K562 (cell line): Measurements from ENCODE around the gene MXI1. TPM values are rescaled to one million over a fixed set of nuclear protein-coding genes. Genes with fewer than 3 reads are reported as not detected.

Experiments used
- ADNP ChIP-seq: fragments of 200-800 bp; sonication (Bioruptor generic); IDR thresholded peaks from 2 replicates; pipeline ENCODE4 v1.6.1; 2016; ENCODE audit warnings: missing genetic modification characterization, missing compliant biosample characterization
- ELF2 ChIP-seq: fragments of 250-450 bp; sonication (Bioruptor Pico); IDR thresholded peaks from 2 replicates; pipeline ENCODE4 v1.5.0; 2021; ENCODE audit warnings: mild to moderate bottlenecking
- EP300 ChIP-seq: IDR thresholded peaks from 2 replicates; pipeline ENCODE4 v1.6.1; 2012; ENCODE audit warnings: low read length, improper control_type of control experiment
- ETS2 ChIP-seq: IDR thresholded peaks from 2 replicates; pipeline ENCODE4 v1.6.1; 2016; ENCODE audit warnings: borderline replicate concordance, missing genetic modification characterization, mild to moderate bottlenecking, moderate library complexity, missing compliant biosample characterization; ENCODE audit not compliant: poor library complexity, severe bottlenecking
- ETV1 ChIP-seq: fragments of 450-650 bp; conservative IDR thresholded peaks from 2 replicates; pipeline ENCODE4 v1.6.1; 2016; ENCODE audit warnings: missing genetic modification characterization, control low read depth, low read depth, missing compliant biosample characterization
- NR4A1 ChIP-seq, 2 experiments: fragments of 250-450 bp in 1 of 2; fragments of 450-650 bp in 1 of 2; sonication (Bioruptor Pico) in 1 of 2; IDR thresholded peaks; 2 replicates each; pipeline versions ENCODE4 v1.4.0 to v1.6.1; 2016 to 2020; ENCODE audit warnings: mild to moderate bottlenecking in 2 of 2, missing compliant biosample characterization in 1 of 2, missing genetic modification characterization in 1 of 2, moderate library complexity in 1 of 2
- PHB ChIP-seq: fragments of 250-450 bp; sonication (Bioruptor Pico); IDR thresholded peaks from 2 replicates; pipeline ENCODE4 v1.5.0; 2021
- SREBF2 ChIP-seq: sonication (generic); formaldehyde crosslinking; IDR thresholded peaks from 2 replicates; pipeline ENCODE4 v1.4.0; 2020; ENCODE audit warnings: mild to moderate bottlenecking, missing genetic modification reagents
- ZNF699 ChIP-seq: fragments of 250-450 bp; sonication (Bioruptor Pico); IDR thresholded peaks from 2 replicates; pipeline ENCODE4 v1.8.0; 2021; ENCODE audit warnings: mild to moderate bottlenecking, moderate library complexity; ENCODE audit not compliant: insufficient replicate concordance
- ZSCAN29 ChIP-seq: fragments of 450-650 bp; IDR thresholded peaks from 2 replicates; pipeline ENCODE4 v1.6.1; 2017
- ZZZ3 ChIP-seq: fragments of 450-650 bp; IDR thresholded peaks from 2 replicates; pipeline ENCODE4 v1.6.1; 2016; ENCODE audit warnings: antibody characterized with exemption, mild to moderate bottlenecking, moderate library complexity
- polyA plus RNA-seq, 8 experiments: library from polyadenylated mRNA; depleted of rRNA in 4 of 8; stranded (reverse) in 5 of 8; unstranded in 3 of 8; fragments of >200 nt; fragmentation: Nextera tagmentation in 2 of 8; fragmentation: Illumina TruSeq in 1 of 8; extraction: Ambion mirVana in 2 of 8; extraction: Trizol in 1 of 8; gene quantifications; 2 replicates each; pipeline versions ENCODE4 v1.2.1 to v1.2.3, GENCODE V29; 2011 to 2014; ENCODE audit warnings: inconsistent platforms in 1 of 8, missing spikeins in 1 of 8
- total RNA-seq, 7 experiments: library from RNA; depleted of rRNA in 6 of 7; stranded (reverse); fragments of >200 nt in 6 of 7; fragmentation: Illumina TruSeq in 2 of 7; extraction: Trizol in 2 of 7; gene quantifications; 2 replicates each; pipeline versions ENCODE4 v1.2.1 to v1.2.3, GENCODE V29; 2011 to 2021; ENCODE audit warnings: low replicate concordance in 1 of 7
- TF ChIP-seq, protein P1 (sequence below): fragments of 250-450 bp; sonication (Bioruptor Pico); IDR thresholded peaks from 2 replicates; pipeline ENCODE4 v1.5.0; 2020; ENCODE audit warnings: mild to moderate bottlenecking
- TF ChIP-seq, protein P2 (sequence below), 2 experiments: fragments of 450-650 bp; formaldehyde crosslinking in 1 of 2; IDR thresholded peaks; 2 replicates each; pipeline versions ENCODE4 v1.4.0 to v1.6.1; 2014 to 2020; ENCODE audit warnings: mild to moderate bottlenecking in 2 of 2, borderline replicate concordance in 1 of 2, low read depth in 1 of 2
- TF ChIP-seq, protein P3 (sequence below): IDR thresholded peaks from 2 replicates; pipeline ENCODE4 v1.6.1; 2011; ENCODE audit not compliant: insufficient read length; ENCODE audit errors: extremely low read depth

The MXI1 gene
- total and polyA plus RNA-seq, 9 of the 15 experiments (the other 6 are each of a cell fraction or from before 2014, with no cell fraction given), result 9.1 to 23.7 (median 14.8) TPM

DNA sequence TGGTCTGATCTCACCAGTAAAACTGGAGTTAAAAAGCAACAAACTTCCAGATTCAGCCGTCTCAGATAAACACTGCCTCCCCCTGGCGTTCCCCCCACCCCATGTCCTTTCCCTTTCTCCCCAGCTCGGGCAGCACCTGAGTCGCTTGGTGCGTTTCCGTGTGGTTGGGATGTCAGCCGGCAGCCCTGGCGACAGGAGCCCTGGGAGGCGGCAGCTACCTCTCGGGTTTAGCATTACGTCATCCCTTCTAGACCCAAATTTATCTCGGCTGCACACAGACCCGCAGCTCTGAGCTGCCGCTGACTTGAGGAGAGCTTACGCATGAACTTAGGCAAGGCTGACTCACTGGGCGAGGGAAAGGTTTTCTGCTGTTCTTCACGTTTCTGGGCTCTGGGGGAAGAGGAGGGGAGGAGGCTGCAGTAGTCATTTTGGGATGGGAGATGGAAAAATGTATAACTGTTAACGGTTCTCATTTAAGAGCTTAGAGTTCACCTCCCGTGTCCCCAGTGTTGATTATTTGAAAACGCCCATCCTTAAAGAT lies 14.4 kb downstream of the MXI1 start (continued):
- TF ChIP-seq, protein P1, sequence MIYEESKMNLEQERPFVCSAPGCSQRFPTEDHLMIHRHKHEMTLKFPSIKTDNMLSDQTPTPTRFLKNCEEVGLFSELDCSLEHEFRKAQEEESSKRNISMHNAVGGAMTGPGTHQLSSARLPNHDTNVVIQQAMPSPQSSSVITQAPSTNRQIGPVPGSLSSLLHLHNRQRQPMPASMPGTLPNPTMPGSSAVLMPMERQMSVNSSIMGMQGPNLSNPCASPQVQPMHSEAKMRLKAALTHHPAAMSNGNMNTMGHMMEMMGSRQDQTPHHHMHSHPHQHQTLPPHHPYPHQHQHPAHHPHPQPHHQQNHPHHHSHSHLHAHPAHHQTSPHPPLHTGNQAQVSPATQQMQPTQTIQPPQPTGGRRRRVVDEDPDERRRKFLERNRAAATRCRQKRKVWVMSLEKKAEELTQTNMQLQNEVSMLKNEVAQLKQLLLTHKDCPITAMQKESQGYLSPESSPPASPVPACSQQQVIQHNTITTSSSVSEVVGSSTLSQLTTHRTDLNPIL, result peak; percentile 52; the same call in 1 of the 2 replicates
- TF ChIP-seq, protein P2, sequence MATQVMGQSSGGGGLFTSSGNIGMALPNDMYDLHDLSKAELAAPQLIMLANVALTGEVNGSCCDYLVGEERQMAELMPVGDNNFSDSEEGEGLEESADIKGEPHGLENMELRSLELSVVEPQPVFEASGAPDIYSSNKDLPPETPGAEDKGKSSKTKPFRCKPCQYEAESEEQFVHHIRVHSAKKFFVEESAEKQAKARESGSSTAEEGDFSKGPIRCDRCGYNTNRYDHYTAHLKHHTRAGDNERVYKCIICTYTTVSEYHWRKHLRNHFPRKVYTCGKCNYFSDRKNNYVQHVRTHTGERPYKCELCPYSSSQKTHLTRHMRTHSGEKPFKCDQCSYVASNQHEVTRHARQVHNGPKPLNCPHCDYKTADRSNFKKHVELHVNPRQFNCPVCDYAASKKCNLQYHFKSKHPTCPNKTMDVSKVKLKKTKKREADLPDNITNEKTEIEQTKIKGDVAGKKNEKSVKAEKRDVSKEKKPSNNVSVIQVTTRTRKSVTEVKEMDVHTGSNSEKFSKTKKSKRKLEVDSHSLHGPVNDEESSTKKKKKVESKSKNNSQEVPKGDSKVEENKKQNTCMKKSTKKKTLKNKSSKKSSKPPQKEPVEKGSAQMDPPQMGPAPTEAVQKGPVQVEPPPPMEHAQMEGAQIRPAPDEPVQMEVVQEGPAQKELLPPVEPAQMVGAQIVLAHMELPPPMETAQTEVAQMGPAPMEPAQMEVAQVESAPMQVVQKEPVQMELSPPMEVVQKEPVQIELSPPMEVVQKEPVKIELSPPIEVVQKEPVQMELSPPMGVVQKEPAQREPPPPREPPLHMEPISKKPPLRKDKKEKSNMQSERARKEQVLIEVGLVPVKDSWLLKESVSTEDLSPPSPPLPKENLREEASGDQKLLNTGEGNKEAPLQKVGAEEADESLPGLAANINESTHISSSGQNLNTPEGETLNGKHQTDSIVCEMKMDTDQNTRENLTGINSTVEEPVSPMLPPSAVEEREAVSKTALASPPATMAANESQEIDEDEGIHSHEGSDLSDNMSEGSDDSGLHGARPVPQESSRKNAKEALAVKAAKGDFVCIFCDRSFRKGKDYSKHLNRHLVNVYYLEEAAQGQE (IDR thresholded peaks at IDR 0.05; ENCODE audit: borderline replicate concordance), result 0 out of 2 replicates have a peak, but pooled peaks have one; percentile 22
- TF ChIP-seq, protein P2 (CRISPR knock-in tag; IDR thresholded peaks at IDR 0.05; ENCODE audit: low read depth), result no peak
- no peak for TF ChIP-seq SREBF2 (CRISPR knock-in tag)
- TF ChIP-seq ZZZ3, result no peak
- no peak for TF ChIP-seq ZNF699
- no peak for TF ChIP-seq ETS2 (tag)
- TF ChIP-seq EP300, result peak; percentile 54; the same call in 1 of the 2 replicates
- TF ChIP-seq ELF2 (CRISPR knock-in tag), result no peak
- TF ChIP-seq, protein P3, sequence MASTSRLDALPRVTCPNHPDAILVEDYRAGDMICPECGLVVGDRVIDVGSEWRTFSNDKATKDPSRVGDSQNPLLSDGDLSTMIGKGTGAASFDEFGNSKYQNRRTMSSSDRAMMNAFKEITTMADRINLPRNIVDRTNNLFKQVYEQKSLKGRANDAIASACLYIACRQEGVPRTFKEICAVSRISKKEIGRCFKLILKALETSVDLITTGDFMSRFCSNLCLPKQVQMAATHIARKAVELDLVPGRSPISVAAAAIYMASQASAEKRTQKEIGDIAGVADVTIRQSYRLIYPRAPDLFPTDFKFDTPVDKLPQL, result no peak
- no peak for TF ChIP-seq ZSCAN29
- TF ChIP-seq ADNP, result no peak
- TF ChIP-seq ETV1 (tag), result no peak
- TF ChIP-seq NR4A1 (CRISPR knock-in tag; IDR thresholded peaks at IDR 0.05), result 0 out of 2 replicates have a peak, but pooled peaks have one; percentile 39
- TF ChIP-seq NR4A1 (tag; IDR thresholded peaks at IDR 0.05), result no peak
- no peak for TF ChIP-seq PHB (CRISPR knock-in tag)
